Measurements from ENCODE around the gene C16orf92.
A peak's percentile ranks its signal among the peaks of the same experiment; 100 is the strongest.

Gene C16orf92

DNA sequence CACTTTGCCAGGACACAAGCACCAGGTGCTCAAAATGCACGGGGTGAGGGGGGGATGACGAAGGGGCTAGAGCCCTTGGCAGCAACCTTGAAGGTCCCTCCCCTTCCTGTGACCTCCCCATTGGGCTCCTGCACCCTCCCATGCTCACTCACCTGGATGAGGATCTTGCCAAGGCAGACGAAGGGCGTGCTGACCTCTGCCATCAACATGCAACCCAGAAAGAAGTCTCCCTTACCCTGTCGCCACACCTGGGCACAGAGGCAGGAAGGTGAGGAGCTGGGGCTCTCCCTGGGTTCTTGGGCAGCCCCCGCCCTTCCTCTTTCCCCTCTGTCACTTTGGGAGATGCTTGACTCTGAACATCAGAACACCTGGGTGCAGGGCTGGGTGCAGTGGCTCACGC lies 2.6 kb downstream of the C16orf92 start:
- H3K36me3 ChIP-seq (ENCODE audit: control insufficient read depth, insufficient read depth, low read length), result no peaks in the 10 kb centered on the region
- no peak overlapping the region for H3K4ac ChIP-seq (ENCODE audit: low read depth, low read length)
- no peak overlapping the region for H3K27ac ChIP-seq (ENCODE audit: low read depth, low read length)
- H3K4me2 ChIP-seq (ENCODE audit: low read length), result no peak overlapping the region
- H2BK5ac ChIP-seq (ENCODE audit: low read length), result no peak overlapping the region
- H3K18ac ChIP-seq (ENCODE audit: low read length), result no peak overlapping the region
- H2BK120ac ChIP-seq (ENCODE audit: low read depth, low read length), result no peak overlapping the region
- H3K4me3 ChIP-seq (ENCODE audit: low read length), result no peak overlapping the region
- no peak overlapping the region for H2AK5ac ChIP-seq (ENCODE audit: low read length)
- no peak overlapping the region for H3K23ac ChIP-seq (ENCODE audit: low read length)
- DNase-seq, result no peak
- no peaks in the 10 kb centered on the region for H3K79me2 ChIP-seq (ENCODE audit: control insufficient read depth, insufficient read depth, low read length)
- H3K79me1 ChIP-seq (ENCODE audit: low read length), result no peaks in the 10 kb centered on the region
- H2BK15ac ChIP-seq (replicated peaks; ENCODE audit: low read depth), result no peak overlapping the region
- no peak overlapping the region for H3K56ac ChIP-seq (ENCODE audit: low read length)
- no peak overlapping the region for H4K5ac ChIP-seq (ENCODE audit: low read length)
- no peaks in the 10 kb centered on the region for H3K27me3 ChIP-seq (ENCODE audit: insufficient read depth, low read length, poor library complexity)
- WGBS (ENCODE audit: extremely low coverage, insufficient coverage, low lambda C conversion rate), result no CpG with 5 or more reads among the region's 7 CpGs
- no peaks in the 10 kb centered on the region for H3K4me1 ChIP-seq (ENCODE audit: control insufficient read depth, low read depth, low read length)
- no peak overlapping the region for H3K9ac ChIP-seq (ENCODE audit: low read length)
- H4K8ac ChIP-seq (ENCODE audit: low read depth, low read length), result no peak overlapping the region

DNA sequence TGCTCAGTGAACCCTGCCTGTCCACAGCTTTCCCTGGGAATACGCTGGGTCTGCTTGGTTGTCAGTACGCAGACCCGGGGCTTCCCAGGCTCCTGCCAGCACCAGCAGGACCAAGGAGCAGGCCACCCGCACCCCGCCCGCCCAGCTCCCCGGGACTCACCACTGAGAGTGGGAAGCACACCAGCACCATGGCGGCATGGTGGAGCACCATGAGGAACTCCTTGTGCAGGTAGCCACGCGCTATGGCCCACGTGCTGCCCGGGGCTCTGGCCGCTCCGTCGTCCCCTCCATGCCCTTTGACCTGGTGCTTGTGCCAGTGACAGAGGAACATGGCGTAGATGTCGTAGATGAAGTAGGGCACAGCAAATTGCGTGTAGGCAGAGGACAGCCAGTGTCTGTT lies 3.5 kb downstream of the C16orf92 start:
- H3K4me1 ChIP-seq (ENCODE audit: control insufficient read depth, low read depth, low read length), result peaks cover 2% of the 10 kb centered on the region
- H2BK15ac ChIP-seq (replicated peaks; ENCODE audit: low read depth), result no peak overlapping the region
- H3K4ac ChIP-seq (ENCODE audit: low read depth, low read length), result no peak overlapping the region
- no peaks in the 10 kb centered on the region for H3K79me1 ChIP-seq (ENCODE audit: low read length)
- no peak overlapping the region for H3K56ac ChIP-seq (ENCODE audit: low read length)
- WGBS (ENCODE audit: extremely low coverage, insufficient coverage, low lambda C conversion rate), result no CpG with 5 or more reads among the region's 18 CpGs
- no peaks in the 10 kb centered on the region for H3K79me2 ChIP-seq (ENCODE audit: control insufficient read depth, insufficient read depth, low read length)
- no peak overlapping the region for H3K4me3 ChIP-seq (ENCODE audit: low read length)
- H3K36me3 ChIP-seq (ENCODE audit: control insufficient read depth, insufficient read depth, low read length), result no peaks in the 10 kb centered on the region
- H4K8ac ChIP-seq (ENCODE audit: low read depth, low read length), result no peak overlapping the region
- no peak overlapping the region for H2BK5ac ChIP-seq (ENCODE audit: low read length)
- no peak overlapping the region for H3K23ac ChIP-seq (ENCODE audit: low read length)
- no peak for DNase-seq
- no peak overlapping the region for H3K9ac ChIP-seq (ENCODE audit: low read length)
- H4K5ac ChIP-seq (ENCODE audit: low read length), result no peak overlapping the region
- H2AK5ac ChIP-seq (ENCODE audit: low read length), result no peak overlapping the region
- no peak overlapping the region for H3K4me2 ChIP-seq (ENCODE audit: low read length)
- H3K27ac ChIP-seq (ENCODE audit: low read depth, low read length), result no peak overlapping the region
- no peak overlapping the region for H2BK120ac ChIP-seq (ENCODE audit: low read depth, low read length)
- H3K18ac ChIP-seq (ENCODE audit: low read length), result no peak overlapping the region
- no peaks in the 10 kb centered on the region for H3K27me3 ChIP-seq (ENCODE audit: insufficient read depth, low read length, poor library complexity)

DNA sequence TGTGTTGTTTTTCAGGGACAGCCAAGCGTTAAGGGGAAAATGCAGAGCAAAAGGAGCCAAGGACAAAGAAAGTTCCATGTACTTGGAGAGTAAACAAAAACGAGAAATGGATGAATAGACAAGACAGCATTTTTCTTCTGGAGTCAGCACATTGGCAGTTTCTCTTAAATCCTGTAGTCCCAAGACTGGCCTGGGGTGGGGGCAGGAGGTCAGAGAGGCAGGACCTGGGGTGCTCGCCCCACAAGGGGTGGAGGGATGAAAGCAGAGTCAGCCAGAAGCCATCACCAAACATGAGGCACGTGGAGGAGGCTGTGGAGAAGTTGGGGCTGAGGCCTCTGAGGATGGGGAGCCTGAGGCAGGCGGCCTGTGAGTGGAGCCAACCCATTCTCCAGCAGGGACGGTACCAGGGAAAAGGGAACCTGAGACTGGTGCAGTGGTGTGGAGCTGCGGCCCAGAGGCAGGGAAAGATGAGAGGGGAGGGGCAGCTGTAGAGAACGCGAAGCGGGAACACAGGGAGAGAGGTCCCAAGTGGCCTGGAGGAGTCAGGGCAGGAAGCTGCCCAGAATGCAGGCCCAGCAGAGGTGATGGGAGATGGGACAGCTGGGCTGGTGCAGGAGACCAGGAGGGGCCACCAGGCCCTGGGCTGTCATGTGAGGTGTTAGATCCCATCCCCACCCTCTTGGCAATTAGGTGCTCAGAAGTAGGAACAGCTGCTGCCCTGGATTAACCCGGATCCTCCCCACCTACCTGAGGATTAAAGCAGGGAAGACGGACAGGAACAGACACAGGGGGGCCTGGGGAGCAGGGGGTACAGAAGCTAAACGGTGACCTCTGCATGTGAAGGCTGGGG lies 4.8 kb downstream of the C16orf92 start:
- no peaks in the 10 kb centered on the region for H3K27me3 ChIP-seq (ENCODE audit: insufficient read depth, low read length, poor library complexity)
- H3K4ac ChIP-seq (ENCODE audit: low read depth, low read length), result no peak overlapping the region
- no peak overlapping the region for H2BK5ac ChIP-seq (ENCODE audit: low read length)
- H3K23ac ChIP-seq (ENCODE audit: low read length), result no peak overlapping the region
- no peak overlapping the region for H2AK5ac ChIP-seq (ENCODE audit: low read length)
- no peak overlapping the region for H4K8ac ChIP-seq (ENCODE audit: low read depth, low read length)
- no peak overlapping the region for H2BK120ac ChIP-seq (ENCODE audit: low read depth, low read length)
- no peaks in the 10 kb centered on the region for H3K79me2 ChIP-seq (ENCODE audit: control insufficient read depth, insufficient read depth, low read length)
- H3K18ac ChIP-seq (ENCODE audit: low read length), result no peak overlapping the region
- H3K79me1 ChIP-seq (ENCODE audit: low read length), result no peaks in the 10 kb centered on the region
- H3K27ac ChIP-seq (ENCODE audit: low read depth, low read length), result no peak overlapping the region
- H3K56ac ChIP-seq (ENCODE audit: low read length), result no peak overlapping the region
- H4K5ac ChIP-seq (ENCODE audit: low read length), result no peak overlapping the region
- no peak overlapping the region for H2BK15ac ChIP-seq (replicated peaks; ENCODE audit: low read depth)
- no CpG with 5 or more reads among the region's 13 CpGs for WGBS (ENCODE audit: extremely low coverage, insufficient coverage, low lambda C conversion rate)
- no peak for DNase-seq
- no peak overlapping the region for H3K4me2 ChIP-seq (ENCODE audit: low read length)
- no peaks in the 10 kb centered on the region for H3K36me3 ChIP-seq (ENCODE audit: control insufficient read depth, insufficient read depth, low read length)
- H3K4me1 ChIP-seq (ENCODE audit: control insufficient read depth, low read depth, low read length), result peaks cover 5% of the 10 kb centered on the region
- no peak overlapping the region for H3K4me3 ChIP-seq (ENCODE audit: low read length)
- H3K9ac ChIP-seq (ENCODE audit: low read length), result no peak overlapping the region

DNA sequence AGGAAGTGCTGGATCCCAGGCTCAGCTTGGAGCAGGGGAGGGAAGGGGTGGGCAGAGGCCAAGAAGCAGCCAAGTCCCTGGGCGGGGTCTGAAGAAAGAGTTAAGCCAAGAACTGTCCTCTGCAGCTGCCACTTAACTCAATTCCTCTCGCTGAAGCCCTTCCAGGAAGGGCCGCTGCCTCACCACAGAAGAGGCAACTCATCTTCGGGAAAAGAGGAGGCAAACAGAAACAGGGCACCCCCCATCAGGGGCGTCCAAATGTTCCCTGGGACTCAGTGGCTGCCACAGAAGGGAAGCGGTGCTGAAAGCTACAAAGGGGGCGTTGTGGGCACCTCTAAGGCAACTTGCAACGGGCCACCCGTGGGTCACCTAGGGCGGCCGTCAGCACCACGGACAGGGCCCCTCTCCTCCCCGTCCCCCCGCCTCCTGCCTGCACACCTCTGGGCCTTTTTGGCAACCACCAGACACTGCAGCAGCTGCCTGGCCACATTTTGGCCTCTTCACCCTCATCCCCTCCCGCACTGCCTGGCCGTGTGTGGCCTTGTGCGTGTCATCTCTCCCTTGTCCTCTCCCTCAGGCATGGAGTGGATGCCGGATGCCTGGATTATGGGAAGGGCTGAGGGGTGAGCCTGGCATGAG lies 5.6 kb downstream of the C16orf92 start:
- H3K4me2 ChIP-seq (ENCODE audit: low read length), result no peak overlapping the region
- H3K36me3 ChIP-seq (ENCODE audit: control insufficient read depth, insufficient read depth, low read length), result no peaks in the 10 kb centered on the region
- no peak overlapping the region for H4K5ac ChIP-seq (ENCODE audit: low read length)
- H3K23ac ChIP-seq (ENCODE audit: low read length), result no peak overlapping the region
- no peak overlapping the region for H2AK5ac ChIP-seq (ENCODE audit: low read length)
- H3K27ac ChIP-seq (ENCODE audit: low read depth, low read length), result no peak overlapping the region
- H2BK120ac ChIP-seq (ENCODE audit: low read depth, low read length), result no peak overlapping the region
- H3K56ac ChIP-seq (ENCODE audit: low read length), result no peak overlapping the region
- H3K79me2 ChIP-seq (ENCODE audit: control insufficient read depth, insufficient read depth, low read length), result no peaks in the 10 kb centered on the region
- H3K79me1 ChIP-seq (ENCODE audit: low read length), result no peaks in the 10 kb centered on the region
- H3K4me3 ChIP-seq (ENCODE audit: low read length), result no peak overlapping the region
- no peak overlapping the region for H3K9ac ChIP-seq (ENCODE audit: low read length)
- WGBS (ENCODE audit: extremely low coverage, insufficient coverage, low lambda C conversion rate), result no CpG with 5 or more reads among the region's 18 CpGs
- H4K8ac ChIP-seq (ENCODE audit: low read depth, low read length), result no peak overlapping the region
- no peak overlapping the region for H3K4ac ChIP-seq (ENCODE audit: low read depth, low read length)
- peaks cover 5% of the 10 kb centered on the region for H3K4me1 ChIP-seq (ENCODE audit: control insufficient read depth, low read depth, low read length)
- DNase-seq, result peak; percentile 67
- H3K27me3 ChIP-seq (ENCODE audit: insufficient read depth, low read length, poor library complexity), result no peaks in the 10 kb centered on the region
- H2BK15ac ChIP-seq (replicated peaks; ENCODE audit: low read depth), result no peak overlapping the region
- no peak overlapping the region for H3K18ac ChIP-seq (ENCODE audit: low read length)
- no peak overlapping the region for H2BK5ac ChIP-seq (ENCODE audit: low read length)

DNA sequence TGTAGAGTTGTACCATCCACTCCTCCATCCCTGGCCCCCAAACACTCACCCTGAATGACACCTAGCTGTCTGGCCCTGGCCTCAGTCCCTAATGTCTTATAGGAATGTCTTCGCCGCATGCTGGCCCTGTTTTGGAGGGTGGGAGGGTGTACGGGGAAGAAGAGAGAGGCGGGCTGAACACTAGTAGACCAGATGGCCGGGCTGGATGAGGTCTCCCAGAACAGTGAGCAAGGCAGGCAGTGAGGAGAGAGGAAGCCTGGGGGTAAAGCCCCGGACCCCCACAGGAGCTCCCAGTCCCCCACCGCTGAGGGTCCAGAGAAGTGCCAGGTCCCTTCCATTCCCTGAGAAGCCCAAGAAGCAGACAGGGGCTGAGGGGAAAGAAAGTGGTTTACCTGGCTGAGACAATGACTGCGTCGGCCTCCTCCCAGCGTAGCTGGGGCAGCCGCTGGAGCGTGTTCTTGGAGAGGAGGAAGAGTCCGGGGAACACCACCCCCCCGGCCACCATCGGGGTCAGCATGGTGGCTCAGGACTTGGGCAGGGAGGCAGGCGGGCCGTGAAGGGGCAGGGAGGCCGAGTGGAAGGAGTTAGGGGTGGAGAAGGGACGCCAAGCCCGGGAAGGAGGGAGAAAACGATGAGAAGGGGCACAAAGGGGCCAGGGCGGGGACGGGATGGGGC lies 7.2 kb downstream of the C16orf92 start:
- Histone ChIP-seq H3K79me2 (ENCODE audit: control insufficient read depth, insufficient read depth, low read length) (no peaks in the 10 kb centered on the region), H4K8ac (ENCODE audit: low read depth, low read length) (no peak overlapping the region), H3K4me2 (ENCODE audit: low read length) (peak overlapping the region; percentile 39), H3K79me1 (ENCODE audit: low read length) (no peaks in the 10 kb centered on the region), H3K4me1 (ENCODE audit: control insufficient read depth, low read depth, low read length) (peaks cover 5% of the 10 kb centered on the region), H3K27me3 (ENCODE audit: insufficient read depth, low read length, poor library complexity) (no peaks in the 10 kb centered on the region), H2BK5ac (ENCODE audit: low read length) (no peak overlapping the region), H3K4me3 (ENCODE audit: low read length) (no peak overlapping the region), H3K27ac (ENCODE audit: low read depth, low read length) (no peak overlapping the region), H3K9ac (ENCODE audit: low read length) (peak overlapping the region; percentile 56), H3K23ac (ENCODE audit: low read length) (no peak overlapping the region), H4K5ac (ENCODE audit: low read length) (no peak overlapping the region), H2BK120ac (ENCODE audit: low read depth, low read length) (no peak overlapping the region), H2AK5ac (ENCODE audit: low read length) (no peak overlapping the region), H3K4ac (ENCODE audit: low read depth, low read length) (no peak overlapping the region), H3K56ac (ENCODE audit: low read length) (peak overlapping the region; percentile 83), H3K36me3 (ENCODE audit: control insufficient read depth, insufficient read depth, low read length) (no peaks in the 10 kb centered on the region), H2BK15ac (replicated peaks; ENCODE audit: low read depth) (no peak overlapping the region), H3K18ac (ENCODE audit: low read length) (no peak overlapping the region)
- DNase-seq, result no peak
- WGBS (ENCODE audit: extremely low coverage, insufficient coverage, low lambda C conversion rate), result no CpG with 5 or more reads among the region's 23 CpGs
